Bone marrow (tissue), 2 donors: Measurements from ENCODE around the gene PATE3.

Source experiments
- DNase-seq, 2 donors: peaks; one replicate each; lab custom pipeline; 2025; lab: John Stamatoyannopoulos, UW

Gene PATE3, protein sequence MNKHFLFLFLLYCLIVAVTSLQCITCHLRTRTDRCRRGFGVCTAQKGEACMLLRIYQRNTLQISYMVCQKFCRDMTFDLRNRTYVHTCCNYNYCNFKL

DNA sequence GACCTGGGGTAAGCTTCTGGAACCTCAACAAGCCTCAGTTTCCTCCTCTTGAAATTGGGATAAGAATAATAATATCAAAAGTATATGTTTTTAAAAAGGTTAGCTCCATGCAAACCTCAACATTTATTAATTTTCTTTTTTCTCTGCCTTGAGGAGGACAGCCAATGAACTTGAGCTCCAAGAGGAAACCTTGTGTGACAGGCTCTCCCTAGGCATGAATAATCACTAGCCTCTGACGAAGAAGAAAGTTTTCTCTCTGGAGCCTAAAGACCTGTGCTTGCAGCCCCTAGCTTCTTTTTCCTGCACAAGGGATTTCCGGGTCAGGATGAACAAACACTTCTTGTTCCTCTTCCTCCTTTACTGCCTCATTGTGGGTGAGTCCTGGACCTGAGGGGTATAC, at the start of gene PATE3:
TSS of gene PATE3 (plus strand) at position 301 of the 400 bp plus-strand sequence. CDS start at position 326, 25 bp downstream.
- no peak for DNase-seq

DNA sequence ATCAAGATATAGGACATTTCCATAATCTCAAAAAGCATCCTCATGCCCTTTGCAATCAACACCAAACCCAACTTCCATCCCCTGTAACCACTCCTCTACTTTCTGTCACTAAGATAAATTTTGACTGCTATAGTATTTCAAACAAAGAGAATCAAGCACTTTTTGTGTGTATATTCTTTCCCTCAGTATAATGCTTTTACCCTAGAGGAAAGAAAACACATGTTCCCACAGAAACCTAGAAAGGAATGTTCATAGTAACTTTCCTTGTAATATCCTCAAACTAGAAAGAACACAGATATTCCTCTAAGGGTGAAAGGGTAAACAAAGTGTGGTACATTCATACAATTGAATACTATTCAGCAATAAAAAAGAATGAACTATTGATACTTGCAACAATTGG, 47.3 kb upstream of the PATE3 start:
- DNase-seq, result no peak

DNA sequence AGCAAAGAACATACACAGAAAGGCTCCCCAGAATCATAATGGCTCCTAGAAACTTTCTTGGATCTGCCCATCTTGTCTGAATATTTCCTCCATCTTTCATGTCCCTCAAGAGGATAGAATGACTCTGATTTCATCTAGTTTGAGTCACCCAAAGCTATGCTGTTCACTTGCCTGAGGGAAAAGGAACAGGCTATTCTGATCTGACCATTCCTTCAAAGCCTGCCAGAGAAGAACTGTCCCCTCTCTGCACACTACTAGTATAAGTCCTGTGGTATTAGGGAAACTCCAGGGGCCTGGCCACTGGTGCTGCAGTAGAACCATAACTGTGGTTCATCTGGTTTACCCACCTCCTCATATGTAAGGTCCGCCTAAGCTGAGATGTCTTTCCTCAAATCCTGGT, 44.2 kb upstream of the PATE3 start:
- no peak for DNase-seq

DNA sequence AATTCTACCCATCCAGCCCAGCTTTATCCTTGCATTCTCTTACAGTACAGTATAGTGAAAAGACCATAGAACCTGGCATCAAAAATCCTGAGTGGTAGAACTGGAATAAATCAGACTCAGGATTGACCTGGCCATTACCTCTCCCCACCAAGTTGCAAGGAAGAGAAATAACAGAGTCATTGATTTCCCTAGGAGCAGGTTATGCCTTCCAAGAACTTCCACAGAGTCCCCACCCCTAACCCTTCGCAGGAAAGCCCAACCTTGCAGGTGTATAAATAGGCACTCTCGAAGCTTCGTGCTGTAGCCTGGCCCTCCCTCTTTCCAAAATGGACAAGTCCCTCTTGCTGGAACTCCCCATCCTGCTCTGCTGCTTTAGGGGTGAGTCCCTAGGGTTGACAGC, 41.9 kb upstream of the PATE3 start, which contains the start of gene PATE1:
TSS of gene PATE1 (plus strand) at position 301 of the 400 bp plus-strand sequence. CDS start at position 327, 26 bp downstream.
- DNase-seq, result no peak

DNA sequence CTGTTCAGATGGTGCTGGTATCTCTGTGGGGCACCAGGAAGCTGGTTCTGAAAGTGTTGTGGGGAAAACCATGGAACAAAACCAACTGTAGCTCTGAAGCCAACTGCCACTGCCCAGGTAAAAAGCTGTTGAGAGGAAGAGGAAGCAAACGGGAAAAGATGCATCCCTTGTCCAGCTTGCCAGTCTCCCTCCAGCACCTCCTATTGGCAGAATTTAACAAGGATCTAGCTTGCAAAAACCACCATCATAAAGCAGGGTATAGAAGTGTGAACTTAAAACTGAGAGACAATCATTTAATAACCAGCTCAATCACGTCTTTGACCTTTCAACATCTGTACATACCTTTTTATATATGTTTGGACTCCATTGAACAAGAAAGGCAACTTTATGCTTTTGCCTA, 37.3 kb upstream of the PATE3 start:
- no peak for DNase-seq

DNA sequence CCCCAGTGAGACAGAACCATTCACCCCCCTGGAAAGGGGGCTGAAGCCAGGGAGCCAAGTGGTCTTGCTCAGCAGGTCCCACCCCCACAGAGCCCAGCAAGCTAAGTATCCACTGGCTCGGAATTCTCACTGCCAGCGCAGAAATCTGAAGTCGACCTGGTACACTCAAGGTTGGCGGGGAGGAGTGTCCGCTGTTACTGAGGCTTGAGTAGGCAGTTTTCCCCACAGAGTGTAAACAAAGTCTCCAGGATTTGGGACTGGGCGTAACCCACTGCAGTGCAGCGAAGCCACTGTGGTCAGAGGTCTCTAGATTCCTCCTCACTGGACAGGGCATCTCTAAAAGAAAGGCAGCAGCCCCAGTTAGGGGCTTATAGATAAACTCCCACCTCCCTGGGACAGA, 31.9 kb upstream of the PATE3 start:
- no peak for DNase-seq

DNA sequence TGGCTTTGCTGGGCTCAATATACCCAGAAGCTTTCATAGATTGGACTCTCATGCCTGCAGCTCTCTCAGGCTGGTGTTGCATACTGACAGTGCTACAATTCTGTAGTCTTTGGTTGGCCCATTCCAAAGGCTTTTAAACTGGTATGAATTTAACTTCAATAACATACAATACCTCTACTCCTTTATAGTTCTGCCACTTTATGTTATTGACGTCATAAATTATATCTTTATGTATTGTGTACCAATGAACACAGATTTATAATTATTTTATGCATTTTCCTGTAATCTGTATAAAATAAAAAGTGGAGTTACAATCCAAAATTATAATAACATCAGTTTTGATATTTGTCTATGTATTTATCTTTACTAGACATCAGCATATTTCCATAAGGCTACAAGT, 25.5 kb upstream of the PATE3 start:
- DNase-seq, result no peak

DNA sequence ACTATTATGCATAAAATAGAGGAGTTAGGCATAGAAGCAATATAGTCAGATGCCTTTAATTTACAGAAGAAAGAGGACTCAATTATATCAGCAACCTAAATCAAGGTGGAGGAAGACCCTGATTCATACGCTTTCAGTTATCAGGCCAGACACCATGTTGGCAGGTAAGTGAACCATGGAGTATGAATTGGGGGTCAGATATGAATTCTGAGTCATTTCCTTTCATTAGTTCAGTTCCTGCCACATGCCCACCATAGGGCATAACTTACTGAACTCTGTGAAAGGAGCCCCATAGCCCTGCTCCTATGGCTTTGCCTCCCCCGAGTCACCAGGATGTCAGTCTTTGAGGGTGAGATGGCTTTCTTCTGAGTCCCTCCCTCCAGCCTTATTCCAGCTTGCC, 24.4 kb upstream of the PATE3 start:
- no peak for DNase-seq

DNA sequence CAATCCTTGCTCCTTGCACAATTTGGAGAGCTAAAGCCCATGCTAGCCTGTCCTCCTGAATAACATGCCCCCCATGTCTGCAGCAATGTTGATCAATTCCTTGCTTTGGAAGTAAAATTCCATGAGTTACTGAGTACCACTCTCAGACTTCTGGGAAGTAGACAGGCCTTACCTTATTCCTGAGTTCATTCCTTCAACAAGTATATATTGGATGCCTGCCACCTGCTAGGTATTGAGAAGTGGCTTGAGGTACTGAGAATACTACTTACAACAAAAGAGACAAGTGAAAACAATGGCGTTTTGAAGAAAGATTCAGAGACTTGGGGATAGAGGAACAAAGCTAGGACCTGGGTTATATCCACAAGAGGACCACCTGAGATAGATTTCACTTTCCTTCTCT, 21.7 kb upstream of the PATE3 start:
- DNase-seq, result no peak

DNA sequence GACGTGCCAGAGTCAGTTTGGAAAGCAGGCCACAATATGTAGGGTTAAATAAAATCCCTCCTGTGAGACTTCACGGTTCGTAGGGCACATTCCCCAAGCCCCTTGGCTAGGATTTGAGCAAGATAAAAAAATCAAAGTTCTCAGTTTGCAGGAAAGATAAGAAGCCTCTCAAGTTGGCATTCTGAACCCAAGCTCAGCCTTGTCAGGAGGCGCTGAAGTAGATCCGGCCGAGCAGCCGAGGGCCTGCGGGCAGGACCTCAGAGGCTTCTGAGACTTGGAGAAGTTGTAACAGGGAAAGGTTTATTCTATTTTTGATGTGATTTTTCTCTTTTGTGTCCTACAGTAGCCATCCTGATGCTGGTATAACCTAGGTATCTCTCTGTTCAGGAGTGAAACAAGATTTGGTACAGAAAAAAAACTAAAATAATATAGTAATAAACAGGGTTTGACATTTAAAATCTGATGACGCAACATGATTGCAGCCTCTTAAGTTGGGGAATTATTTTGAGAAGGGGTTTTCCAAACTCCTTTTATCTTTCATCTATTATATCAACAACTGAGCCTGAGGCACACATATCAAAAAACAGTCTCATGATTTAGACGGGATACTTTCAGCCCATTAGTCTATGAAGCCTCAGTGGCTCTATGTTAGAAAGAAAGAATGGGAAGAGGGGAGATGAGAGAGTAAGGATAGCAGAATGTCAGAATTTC, 19.4 kb upstream of the PATE3 start:
- no peak for DNase-seq

DNA sequence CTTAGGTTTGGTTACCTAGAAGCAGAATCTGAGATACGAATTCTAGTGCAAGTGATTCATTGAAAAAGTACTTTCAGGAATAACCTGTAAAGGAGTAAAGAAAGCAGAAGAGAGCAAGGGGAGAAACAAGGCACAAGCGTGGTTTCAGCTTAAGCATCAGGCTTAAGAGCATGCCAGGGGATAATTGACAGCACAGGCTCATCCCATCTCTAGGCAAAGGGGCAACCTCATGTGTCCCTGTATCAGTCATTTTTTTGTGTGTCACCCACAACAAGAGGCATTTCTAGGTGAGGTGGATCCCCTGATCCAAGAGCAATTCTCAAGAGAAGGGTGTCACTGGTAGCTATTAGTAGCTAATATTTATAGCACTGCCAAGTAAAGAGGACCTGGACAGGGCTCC, 17.3 kb upstream of the PATE3 start:
- DNase-seq, result no peak

DNA sequence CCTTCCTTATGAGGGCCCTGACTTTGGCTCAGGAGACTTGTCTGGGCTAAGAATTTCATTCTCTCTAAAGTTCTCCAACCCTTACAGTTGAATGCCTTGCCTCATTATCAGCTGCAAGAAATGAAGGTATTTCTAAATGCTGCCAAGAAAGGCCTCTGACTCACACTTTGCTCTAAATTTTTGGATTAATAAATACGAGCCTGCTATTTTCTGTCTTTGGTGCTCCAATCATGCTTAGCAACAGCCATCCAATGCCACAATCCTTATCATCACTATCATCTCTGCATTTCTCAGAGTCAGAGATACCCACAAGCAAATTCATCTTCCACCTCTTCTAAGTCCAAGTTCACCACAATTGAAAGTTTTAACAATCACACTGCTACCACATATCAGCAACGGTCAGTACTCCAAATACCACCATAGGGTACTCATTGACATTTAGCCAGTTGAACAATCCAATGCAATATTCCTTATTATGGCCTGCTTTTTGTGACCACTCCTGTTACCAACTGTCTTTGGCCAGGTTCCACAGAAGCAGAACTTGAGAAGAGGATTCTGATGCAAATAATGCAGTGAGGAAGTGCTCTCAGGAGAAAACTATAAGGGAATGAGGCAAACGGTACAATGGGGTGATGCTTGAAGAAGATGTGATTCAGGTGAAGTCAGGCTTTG, 15.0 kb upstream of the PATE3 start:
- DNase-seq, result no peak

DNA sequence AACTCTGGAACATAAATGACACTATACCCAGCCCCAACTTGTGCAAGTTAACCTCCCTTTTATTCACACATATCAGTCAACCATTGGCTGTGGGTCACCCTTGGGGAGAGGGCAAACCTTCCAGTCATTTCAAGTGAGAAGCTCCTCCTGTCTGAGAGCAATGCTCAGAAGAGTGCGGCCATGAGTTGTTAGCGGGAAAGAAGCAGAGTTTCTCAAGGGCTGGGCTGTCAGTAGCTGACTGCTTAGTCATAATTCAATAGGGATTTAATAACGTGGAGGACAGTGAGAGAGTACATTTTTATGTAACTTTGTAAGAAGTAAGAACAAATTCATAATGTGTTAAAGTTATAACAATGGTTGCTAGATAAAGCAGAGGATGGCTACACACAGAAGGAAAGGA, 14.4 kb upstream of the PATE3 start:
- no peak for DNase-seq

DNA sequence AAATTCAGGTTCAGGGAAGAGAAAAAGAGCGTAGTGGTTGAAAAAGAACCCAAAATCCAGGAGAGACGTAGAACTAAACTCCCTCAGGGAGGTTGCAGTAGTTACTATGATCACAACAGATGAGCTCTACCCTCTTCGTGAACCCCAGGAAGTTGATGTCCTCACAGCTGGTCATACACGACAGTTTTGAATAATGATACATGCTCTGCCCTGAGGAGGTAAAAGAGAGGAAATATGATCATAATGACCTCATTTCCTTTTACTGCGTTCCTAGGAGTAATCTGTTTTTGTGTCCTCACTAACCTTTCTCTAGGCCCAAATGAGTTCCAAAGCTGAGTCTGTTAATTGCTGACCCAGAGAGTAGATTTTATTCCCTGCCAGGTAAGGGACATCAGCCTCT, 10.6 kb upstream of the PATE3 start:
- DNase-seq, result no peak

DNA sequence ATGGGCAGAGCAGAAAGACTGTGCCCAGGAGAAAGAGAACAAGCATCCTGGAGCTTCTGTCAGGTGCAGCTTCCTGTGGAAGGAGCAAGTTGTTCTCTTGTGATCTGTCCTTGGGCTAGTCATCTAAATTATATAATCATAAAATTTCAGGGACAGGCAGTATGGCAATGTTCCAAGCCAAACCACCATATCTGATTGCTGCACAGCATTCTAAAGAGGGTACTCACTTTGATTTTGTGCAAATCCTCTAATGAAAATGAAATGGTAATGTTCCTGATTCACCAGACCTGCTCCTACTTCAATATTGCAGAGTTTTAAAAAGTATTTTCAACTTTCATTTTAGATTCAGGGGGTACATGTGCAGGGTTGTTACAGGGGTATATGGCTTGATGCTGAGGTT, 9.2 kb upstream of the PATE3 start, which contains the start of gene PATE2:
TSS of gene PATE2 (minus strand) at position 101 of the 400 bp plus-strand sequence. CDS start at position 46, 55 bp downstream.
- DNase-seq, result no peak

DNA sequence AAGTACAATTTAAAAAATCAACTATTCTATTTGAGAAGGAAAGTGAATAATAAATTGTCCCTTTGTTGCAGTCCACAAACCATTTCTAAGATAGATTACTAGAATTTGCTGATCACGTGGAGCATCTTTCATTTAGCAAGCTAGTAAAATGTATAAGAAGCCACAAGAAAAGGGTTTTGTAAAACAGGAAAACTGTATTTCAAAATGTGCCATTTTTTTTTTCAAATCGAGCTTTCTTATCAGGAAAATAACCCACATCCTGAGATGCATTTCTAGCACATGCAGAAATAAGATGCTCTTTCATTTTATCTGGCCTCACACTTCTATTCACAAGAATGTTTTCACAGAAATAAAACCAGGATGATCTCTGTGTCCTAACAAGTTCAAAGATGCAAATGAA, 3.2 kb upstream of the PATE3 start:
- DNase-seq, result no peak

DNA sequence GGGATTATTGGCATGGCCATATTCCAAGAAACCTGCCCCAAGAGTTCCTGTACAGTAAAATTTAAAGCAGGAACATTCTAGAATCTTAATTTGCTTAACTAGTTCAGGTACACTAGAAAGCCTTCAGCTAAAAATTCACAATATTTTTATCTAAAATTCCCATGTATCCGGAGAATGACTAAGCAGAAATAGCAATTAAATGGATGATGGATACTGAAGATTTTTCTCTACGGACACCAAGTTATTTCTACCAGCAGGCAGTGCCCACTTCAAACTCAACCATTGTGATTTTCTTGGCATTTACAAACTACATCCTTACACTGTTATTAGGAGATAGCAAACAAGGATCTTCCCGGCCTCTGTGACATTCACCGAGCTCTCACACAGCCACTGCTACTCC, 2.9 kb downstream of the PATE3 start:
- DNase-seq, result no peak

DNA sequence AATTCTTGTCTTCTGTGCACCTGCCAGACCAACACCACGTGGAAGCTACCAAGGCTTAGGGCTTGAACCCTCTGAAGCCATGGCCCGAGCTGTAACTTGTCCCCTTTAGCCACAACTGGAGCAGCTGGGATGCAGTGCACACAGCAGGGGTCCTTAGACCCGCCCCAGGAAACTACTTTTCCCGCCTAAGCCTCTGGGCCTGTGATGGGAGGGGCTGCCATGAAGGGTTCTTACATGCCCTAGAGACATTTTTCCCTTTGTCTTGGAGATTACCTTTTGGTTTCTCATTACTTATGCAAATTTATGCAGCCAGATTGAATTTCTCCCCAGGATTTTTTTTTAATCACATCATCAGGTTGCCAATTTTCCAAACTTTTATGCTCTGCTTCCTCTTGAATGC, 9.7 kb downstream of the PATE3 start:
- DNase-seq, result no peak

DNA sequence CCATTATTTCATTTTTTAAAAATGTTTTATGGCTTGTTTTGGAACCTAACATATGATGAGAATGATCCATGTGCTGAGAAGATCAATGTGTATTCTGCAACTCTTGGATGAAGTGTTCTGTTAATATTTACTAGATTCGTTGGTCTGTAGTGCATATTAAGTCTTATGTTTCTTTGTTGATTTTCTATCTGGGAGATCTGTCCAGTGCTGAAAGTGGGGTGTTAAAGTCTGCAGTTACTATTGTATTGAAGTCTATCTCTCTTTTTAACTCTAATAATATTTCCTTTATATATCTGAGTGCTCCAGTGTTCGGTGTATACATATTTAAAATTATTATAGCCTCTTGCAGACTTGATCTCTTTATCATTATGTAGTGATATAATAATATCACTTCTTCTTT, 11.9 kb downstream of the PATE3 start:
- DNase-seq, result no peak

DNA sequence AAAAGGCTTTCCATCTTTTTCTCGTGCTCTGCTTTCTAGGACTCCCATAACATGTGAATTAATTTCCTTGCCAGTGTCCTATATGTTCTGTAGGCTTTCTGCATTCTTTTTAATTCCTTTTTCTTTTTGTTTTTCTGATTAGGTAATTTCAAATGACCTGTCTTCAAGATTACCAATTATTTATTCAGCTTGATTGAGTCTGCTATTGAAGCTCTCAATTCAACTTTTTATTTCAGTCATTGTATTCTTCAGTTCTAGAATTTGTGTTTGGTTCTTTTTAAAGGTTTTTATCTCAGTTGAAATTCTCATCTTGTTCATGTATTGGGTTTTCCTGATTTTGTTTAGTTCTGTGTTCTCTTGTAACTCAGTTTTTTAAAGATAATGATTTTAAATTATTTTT, 14.5 kb downstream of the PATE3 start:
- DNase-seq, result no peak

DNA sequence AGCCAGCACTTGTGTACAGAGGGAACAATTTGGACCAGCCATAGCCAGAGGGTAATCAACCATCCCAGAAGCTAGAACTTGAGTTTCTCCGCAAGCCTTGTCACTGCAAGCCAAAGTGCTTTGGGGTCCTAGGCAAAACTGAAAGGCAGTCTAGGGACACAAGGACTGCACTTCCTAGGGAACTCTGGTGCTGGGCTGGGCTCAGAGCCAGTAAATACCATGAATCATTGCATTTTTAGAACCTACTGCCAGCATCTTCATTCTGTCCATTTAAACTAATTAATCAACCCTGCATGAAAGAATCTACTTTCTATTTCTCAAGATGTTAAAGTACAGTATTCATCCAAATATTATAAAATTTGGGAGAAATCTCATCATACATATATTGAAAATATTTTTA, 20.0 kb downstream of the PATE3 start:
- no peak for DNase-seq

DNA sequence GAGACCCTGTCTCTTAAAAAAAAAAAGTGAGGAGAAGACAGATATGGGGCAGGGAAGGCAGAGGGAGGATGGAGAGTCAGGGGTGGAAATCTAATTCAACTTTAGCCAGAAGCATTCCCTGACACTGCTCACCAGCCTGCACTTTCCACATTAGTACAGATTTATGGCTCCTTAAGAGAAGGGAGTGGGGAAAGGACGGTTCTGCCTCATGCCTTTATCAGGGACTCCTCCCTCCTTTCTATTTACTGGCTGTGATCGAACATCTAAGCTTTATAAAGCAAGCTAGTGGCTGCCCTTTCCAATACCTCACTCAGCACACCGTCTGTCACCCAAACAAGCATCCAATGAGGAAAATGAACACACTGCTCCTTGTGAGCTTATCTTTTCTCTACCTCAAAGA, 45.1 kb downstream of the PATE3 start, which contains the start of gene PATE4:
TSS of gene PATE4 (plus strand) at position 301 of the 400 bp plus-strand sequence. CDS start at position 345, 44 bp downstream.
- no peak for DNase-seq

DNA sequence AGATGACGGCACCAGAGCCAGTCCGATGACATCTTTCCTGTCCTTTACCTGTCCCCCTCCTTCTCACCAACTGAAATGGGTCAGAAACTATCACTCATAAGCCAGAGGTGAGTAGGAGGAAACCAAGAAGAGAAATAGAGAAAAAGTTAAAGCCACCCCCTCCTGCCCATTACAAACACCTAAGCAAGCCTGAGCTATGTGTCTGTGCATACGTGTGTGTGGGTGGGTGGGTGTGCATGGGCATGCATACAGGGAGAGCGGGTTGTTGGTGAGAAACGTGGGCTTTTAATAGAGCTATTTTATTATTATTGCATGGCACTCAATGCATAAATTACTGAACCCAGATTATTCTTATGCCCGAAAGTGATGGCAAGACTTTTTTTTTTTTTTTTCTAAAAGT, 47.8 kb downstream of the PATE3 start:
- no peak for DNase-seq
